GM18520 (cell line): ENCODE data around the gene FTSJ3.
A peak's percentile ranks its signal among the peaks of the same experiment; 100 is the strongest.
"Not testable (repeated sequence)": the region's sequence is repeated elsewhere in the genome, so short reads cannot be mapped to it uniquely, and the experiment has no call there.

Source experiments
- ATAC-seq: cut with Tn5 transposase; IDR thresholded peaks from one replicate; pipeline ENCODE4 v1.9.1; 2021; ENCODE audit not compliant: unreplicated experiment

The FTSJ3 gene, protein sequence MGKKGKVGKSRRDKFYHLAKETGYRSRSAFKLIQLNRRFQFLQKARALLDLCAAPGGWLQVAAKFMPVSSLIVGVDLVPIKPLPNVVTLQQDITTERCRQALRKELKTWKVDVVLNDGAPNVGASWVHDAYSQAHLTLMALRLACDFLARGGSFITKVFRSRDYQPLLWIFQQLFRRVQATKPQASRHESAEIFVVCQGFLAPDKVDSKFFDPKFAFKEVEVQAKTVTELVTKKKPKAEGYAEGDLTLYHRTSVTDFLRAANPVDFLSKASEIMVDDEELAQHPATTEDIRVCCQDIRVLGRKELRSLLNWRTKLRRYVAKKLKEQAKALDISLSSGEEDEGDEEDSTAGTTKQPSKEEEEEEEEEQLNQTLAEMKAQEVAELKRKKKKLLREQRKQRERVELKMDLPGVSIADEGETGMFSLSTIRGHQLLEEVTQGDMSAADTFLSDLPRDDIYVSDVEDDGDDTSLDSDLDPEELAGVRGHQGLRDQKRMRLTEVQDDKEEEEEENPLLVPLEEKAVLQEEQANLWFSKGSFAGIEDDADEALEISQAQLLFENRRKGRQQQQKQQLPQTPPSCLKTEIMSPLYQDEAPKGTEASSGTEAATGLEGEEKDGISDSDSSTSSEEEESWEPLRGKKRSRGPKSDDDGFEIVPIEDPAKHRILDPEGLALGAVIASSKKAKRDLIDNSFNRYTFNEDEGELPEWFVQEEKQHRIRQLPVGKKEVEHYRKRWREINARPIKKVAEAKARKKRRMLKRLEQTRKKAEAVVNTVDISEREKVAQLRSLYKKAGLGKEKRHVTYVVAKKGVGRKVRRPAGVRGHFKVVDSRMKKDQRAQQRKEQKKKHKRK

DNA sequence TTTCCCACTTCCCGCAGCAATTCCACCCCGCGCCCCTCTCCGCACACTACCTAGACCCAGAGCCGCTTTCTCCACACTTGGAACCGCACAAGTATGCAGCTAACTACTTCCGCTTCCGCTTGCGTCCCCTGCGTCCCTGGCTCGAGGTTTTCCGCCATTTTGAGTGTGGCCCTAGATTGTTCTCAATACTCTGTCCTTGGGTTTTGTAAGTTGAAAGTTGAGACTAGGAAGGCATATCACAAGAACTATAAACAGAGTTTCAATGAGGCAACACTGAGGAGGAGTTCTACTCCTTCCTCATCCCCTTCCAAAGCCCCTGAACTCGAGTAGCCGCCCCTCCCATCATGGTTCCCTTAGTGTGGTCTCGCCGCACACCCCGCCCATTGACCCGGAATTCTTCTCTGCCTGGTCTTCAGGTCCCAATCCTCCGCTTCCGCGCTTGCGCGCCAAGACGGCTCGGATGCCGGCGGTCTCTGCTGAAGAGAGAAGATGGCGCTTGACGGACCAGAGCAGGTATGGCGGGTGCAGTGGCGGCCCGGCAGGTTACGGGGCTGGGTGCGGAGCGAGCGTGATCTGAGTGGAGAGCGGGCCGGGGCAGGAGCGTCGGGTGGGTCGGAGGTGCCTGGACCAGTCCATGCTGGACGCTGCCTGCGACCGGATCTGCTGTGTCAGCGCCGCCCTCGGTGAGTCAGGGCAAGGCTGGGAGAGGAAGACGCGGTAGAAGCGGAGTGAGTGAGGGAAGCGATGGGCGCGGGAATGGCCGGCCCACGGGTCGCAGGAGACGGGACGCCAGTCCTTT is at the start of gene FTSJ3, which contains the start of gene PSMC5:
TSS of gene FTSJ3 (minus strand) at position 662 of the 799 bp plus-strand sequence. CDS start 761 bp downstream, outside the sequence.
TSS of gene PSMC5 (plus strand) at position 430 of the 799 bp plus-strand sequence. CDS start at position 490, 60 bp downstream.
- peak; percentile 76 for ATAC-seq

DNA sequence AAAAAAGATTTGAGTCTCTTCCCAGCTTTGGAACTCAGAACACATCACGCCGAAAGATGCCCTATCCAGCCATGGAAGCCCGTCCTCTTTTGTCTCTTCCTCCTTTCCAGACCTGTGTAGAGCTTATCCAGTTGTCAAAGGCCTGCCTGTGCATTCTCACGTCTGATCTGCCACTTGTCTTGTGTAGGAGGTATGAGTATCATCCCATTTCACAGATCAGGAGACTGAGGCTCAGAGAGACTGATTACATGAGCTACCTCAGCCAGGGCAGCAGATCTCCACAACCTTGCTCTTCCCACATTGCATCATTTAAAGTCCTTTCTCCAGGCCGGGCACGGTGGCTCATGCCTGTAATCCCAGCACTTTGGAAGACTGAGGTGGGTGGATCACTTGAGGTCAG is 47.2 kb upstream of the FTSJ3 start:
- ATAC-seq, result not testable (repeated sequence)

DNA sequence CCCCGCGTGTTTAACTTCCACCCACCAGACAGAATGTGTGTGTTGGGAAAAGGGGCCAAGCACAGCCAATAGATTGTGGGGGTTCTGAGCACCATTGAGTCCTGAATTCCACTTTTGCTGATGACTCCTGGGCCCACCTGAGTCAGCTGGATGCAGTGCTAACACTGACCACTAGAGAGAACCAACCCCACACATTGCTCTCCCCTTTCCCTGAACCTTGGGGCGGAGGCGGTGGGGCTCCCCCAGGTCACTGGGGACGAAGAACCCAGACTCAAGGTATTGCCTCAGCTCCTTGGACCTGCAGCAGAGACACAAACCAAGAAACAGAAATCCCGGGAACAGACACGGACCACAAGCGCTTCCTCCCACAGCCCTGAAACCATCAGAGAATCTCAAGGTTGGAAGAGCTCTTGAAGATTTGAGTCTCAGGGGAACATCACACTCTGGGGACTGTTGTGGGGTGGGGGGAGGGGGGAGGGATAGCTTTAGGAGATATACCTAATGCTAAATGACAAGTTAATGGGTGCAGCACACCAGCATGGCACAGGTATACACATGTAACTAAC is 46.7 kb upstream of the FTSJ3 start:
- ATAC-seq, result not testable (repeated sequence)

DNA sequence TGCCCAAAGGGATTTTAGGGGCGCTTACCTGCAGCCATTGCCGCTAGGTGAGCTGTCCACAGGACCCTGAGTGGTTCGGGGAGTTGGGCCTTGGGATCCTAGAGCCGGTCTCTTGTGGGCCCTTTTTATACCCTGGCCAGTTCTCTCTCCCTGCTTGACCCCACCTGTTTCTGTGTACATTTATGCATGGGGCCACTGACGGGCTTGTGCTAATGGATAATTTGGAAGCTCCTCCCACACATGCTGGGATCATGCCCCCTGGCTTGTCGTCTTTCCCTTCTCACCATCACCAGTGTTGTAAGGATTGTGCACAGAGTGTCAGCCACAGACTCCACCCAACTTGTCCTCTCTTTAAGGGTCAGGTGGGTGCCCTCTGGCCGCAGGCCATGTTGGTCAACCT is 46.1 kb upstream of the FTSJ3 start, which contains the start of gene CSH2:
TSS of gene CSH2 (minus strand) at position 101 of the 400 bp plus-strand sequence. CDS start at position 38, 63 bp downstream.
- ATAC-seq, result not testable (repeated sequence)

DNA sequence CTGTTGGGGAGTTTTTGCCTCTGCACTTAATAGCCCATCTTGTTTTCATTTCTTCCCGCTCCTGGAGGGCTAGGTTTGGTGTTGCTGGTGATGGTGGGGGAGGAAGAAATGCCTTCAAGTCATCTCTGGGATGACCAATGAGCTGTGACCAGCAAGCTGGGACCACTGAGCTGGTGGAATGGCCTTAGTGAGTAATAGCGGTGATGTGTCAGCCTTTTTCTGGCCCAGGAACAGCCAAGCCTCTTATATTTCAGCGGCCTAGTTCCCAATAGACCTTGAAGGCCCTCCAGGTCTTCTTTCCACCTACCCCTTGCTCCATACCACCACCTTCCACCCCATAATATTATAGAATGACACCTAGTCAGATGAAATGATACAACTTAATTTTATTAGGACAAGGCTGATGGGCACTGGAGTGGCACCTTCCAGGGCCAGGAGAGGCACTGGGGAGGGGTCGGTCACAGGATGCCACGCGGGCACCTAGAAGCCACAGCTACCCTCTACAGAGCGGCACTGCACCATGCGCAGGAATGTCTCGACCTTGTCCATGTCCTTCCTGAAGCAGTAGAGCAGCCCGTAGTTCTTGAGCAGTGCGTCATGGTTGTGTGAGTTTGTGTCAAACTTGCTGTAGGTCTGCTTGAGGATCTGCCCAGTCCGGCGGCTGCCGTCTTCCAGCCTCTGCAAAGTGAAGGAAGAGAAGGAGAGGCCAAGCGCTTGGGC is 44.3 kb upstream of the FTSJ3 start:
- not testable (repeated sequence) for ATAC-seq

DNA sequence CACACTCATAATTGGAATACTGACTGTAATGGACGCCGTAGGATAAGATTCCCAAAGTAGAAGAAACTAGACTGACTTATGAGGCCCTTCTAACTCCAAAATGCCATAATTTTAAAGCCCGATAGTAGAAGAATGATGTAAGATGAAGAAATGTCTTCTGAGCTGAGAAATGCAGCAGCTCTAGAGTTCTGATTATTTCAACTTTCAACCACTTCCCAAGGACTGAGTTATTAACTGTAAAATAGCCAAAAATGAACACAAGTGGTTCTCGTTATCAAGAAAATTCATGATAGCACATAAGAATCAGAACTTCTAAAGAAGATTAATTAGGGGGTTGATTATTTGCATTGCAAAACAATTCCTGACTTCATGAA is 42.8 kb upstream of the FTSJ3 start:
- not testable (repeated sequence) for ATAC-seq

DNA sequence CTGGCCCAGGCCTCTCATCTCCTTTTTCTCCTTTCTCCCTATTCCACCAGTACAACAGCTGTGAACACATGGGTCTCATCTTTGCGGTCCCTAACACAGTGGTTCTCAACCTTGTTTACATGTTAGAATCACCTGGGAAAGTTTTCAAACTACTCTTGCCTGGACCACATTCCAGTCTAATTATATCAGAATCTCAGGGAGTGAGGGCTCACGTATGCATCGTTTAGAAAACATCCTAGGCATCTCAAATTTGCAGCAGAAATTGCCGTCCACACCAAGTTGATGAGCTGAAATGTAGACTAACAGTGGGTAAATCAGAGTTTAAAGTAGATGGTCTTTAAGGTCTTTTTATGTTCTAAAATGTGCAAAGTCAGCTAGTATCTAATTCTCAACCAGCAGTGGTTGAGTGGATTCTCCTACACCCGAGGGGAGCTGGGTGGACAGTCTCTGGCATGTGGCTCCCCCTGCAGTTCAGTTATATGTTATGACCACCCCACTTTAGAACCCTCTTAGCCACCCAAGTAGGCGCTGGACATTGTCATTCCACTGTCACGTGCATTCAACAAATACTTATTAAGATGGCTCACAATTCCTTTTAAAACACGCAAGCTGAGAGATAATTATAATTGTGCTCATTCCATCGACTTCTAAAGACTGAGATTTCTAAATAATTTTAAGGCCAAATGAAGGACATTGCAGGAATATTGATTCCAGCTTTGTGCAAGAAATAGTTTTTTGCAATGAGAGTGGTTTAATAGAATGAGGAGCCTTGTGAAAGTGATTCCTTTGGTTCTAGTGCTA is 42.2 kb upstream of the FTSJ3 start:
- ATAC-seq, result not testable (repeated sequence)

DNA sequence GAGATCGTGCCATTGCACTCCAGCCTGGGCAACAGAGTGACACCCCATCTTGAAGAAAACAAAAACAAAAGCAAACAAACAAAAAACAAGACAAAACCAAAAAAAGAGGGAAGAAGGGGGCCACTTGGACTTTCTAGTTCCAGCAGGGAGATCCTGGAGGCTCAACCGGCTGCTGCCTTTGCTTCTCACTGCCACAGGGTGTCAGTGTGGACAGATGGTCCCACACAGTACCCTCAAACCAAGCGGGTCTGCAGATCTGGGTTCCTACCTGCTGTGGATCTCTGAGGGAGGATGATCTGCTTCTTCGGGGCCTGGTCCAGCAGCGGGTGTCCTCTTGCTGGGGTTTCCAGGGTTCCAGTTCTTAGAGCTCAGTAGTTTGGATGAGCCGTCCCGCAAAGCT is 39.2 kb upstream of the FTSJ3 start:
- not testable (repeated sequence) for ATAC-seq

DNA sequence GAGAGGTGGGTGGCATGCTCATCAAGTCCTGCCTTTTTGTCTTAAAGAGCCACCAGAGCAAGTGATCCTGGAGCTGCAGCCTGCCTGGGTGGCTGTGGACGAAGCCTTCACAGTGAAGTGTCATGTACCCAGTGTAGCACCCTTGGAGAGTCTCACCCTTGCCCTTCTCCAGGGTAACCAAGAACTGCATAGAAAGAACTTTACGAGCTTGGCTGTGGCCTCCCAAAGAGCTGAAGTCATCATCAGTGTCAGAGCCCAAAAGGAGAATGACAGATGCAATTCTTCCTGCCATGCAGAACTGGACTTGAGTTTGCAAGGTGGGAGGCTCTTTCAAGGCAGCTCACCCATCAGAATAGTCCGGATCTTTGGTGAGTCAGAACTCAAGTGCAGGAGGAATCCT is 31.8 kb upstream of the FTSJ3 start:
- no peak for ATAC-seq

DNA sequence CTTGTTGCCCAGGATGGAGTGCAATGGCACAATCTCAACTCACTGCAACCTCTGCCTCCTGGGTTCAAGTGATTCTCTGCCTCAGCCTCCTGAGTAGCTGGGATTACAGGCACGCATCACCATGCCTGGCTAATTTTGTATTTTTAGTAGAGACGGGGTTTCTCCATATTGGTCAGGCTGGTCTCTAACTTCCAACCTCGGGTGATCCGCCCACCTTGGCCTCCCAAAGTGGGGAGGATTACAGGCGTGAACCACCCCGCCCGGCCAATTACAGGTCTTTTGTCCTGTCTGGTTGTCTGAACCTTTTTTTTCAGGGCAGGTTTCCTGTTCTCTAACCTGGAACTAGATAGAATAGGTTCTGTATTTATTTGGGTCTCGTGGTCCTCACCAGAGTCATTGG is 29.0 kb upstream of the FTSJ3 start:
- ATAC-seq, result not testable (repeated sequence)

DNA sequence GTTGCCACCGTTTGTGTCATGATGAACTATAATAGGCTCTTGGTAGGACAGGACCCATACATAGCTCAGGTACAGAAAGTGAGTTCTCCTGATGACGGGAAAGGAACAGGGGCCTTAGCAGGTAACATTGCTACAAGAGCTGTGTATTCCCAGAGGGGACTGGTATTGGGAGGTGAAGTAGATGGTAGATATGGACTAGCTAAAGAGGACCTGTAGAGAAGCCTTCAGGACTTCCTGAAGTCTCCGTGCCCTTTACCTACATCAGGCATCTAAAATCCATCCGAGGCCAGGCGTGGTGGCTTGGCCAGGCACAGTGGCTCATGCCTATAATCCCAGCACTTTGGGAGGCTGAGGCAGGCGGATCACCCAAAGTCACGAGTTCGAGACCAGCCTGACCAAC is 27.7 kb upstream of the FTSJ3 start:
- no peak for ATAC-seq

DNA sequence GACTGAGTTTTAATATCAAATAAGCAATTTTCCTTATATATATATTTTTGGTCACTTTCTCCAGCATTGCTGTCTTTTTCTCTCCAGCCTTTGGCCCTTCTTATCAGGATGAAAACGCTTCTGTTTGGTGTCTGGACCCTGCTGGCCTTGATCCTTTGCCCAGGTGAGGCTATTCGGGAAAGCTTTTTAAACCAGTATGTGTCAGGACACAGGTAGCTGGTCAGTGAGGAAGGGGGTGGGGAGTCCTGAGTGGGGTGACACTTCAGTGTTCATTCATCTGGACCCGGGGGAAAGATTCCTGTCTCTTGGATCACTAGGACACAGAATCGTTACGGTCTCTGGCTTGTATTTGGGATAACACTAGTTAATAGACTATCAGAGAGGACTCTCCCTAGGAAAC is 27.2 kb upstream of the FTSJ3 start:
- ATAC-seq, result no peak

DNA sequence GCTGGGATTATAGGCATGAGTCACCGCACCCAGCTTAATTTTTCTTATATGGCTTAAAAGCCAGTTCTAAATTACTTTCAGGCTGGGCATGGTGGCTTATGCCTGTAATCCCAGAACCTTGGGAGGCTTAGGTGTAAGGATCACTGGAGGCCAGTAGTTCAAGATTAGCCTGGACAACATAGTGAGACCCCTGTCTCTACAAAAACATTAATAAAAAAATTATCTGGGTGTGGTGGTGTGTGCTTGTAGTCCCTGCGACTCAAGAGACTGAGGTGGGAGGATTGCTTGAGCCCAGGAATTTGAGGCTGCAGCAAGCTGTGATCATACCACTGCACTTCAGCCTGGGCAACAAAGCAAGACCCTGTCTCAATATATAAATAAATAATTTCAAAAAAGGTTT is 25.8 kb upstream of the FTSJ3 start:
- ATAC-seq, result no peak

DNA sequence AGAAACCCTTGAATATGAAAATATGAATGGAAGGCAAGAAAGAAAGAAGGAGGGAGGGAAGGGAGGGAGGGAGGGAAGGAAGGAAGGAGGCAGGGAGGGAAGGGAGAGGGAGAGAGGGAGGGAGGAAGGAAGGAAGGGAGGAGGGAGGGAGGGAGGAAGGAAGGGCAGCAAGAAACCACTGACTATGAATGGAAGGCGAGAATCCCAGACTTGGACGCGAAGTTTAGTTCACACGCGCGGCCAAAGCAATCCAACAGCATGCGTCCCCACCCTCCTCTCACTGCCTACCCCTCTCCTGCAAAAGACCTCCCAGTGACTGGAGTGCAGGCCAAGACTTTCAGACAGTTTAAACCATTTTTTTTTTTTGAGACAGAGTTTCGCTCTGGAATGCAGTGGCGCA is 22.9 kb upstream of the FTSJ3 start:
- no peak for ATAC-seq

DNA sequence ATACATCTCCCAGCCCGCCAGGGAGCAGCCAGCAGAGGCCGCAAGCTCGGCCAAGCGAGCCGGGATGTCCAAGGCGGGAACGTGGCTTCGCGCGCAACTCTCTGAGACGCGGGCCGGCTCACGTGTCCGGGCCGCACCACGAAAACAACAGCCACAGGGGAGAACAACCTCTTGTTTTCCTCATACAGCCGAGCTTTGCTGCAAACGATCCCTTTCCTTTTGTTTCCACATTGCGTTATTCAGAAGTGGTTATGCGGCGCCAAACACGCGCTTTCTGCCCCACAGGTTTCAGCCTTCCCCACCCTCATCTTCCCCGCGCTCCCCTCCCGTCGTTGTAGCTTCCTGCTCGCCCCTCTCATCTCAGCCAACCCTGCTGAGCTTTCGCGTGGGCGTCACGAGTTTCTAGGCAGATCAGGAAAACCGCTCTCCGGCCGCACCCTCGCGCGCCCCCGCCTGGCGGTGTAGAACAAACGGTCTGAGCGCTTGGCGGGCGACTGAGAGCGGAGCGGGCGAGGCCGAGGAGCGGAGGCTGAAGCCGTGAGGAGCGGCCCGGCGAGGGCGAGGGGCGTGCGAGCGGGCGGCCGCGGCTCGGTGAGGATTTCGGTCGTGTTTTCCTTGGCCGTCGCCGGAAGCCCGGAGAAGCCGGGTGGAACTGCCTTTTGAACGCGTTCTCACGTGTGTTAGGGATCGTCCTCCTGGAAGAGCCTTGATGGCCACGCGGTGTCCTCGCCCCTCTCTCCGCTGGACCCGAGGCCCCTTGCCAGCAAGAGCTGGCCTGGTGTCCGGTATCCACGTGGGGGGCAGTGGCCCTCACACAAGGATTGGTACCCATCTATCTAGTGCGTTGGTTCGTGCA is 21.6 kb upstream of the FTSJ3 start:
- peak; percentile 50 for ATAC-seq

DNA sequence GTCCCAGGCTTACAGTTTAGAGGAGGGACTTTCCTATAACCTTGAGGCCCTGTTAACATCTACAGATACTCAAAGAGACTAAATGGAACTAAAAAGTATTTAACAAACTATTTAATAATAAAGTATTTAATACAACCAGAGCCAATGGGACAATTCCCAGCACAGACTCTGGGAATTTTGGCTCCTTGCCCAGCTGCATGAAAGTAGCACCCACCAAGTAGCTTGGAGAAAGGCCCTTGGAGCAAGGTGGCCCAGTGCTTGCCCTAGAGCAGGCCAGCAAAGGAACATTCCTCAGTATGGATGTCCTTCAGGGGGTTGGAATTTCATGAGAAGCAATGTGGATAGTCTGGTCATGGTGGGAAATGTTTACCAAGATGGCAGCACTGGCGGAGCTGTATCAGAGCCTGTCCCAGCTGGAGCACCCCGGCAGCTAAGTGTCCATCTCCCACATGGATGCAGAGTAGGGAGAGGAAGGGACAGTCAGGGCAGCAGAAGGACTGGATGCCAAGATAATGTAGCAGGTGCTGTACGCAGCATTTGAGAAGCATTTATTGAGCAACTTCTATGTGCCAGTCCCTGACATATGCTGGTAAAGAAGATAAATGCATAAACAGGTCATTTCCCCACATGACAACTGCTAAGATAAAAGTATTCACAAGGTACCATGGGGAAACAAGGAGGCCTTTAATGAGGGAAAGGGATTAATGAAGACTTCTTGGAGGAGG is 20.2 kb upstream of the FTSJ3 start:
- no peak for ATAC-seq

DNA sequence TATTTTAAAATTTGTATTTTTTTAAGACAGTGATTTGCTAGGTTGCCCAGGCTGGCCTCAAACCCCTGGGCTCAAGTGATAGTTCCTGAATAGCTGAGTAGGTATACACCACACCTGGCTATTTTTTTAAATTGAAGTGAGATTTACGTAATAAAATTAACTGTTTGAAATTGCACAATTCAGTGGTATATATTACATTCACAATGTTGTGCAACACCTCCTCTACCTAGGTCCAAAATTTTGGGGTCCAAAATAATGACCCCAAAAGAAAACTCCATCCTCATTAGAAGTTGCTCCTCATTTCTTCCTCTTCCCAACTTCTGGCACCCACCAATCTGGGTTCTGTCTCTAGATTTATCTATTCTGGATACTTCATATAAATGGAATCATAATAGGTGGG is 18.0 kb upstream of the FTSJ3 start:
- no peak for ATAC-seq
